GM18951 (cell line): Measurements from ENCODE around the gene ZNF14.
A peak's percentile ranks its signal among the peaks of the same experiment; 100 is the strongest.
"Not testable (repeated sequence)": the region's sequence is repeated elsewhere in the genome, so short reads cannot be mapped to it uniquely, and the experiment has no call there.

Experiments
- POLR2A ChIP-seq: IDR thresholded peaks from 4 replicates; pipeline ENCODE4 v1.6.1; 2011; ENCODE audit warnings: mild to moderate bottlenecking; ENCODE audit not compliant: insufficient read length, insufficient read depth; ENCODE audit errors: extremely low read depth
- in situ Hi-C: fragments of 300-500 bp; cut with MboI; formaldehyde crosslinking; loops from one replicate; pipeline ENCODE4 v1.12.0; 2022; ENCODE audit warnings: low sequenced_read_pairs, mixed read lengths, inconsistent platforms; ENCODE audit not compliant: unreplicated experiment

The ZNF14 gene

DNA sequence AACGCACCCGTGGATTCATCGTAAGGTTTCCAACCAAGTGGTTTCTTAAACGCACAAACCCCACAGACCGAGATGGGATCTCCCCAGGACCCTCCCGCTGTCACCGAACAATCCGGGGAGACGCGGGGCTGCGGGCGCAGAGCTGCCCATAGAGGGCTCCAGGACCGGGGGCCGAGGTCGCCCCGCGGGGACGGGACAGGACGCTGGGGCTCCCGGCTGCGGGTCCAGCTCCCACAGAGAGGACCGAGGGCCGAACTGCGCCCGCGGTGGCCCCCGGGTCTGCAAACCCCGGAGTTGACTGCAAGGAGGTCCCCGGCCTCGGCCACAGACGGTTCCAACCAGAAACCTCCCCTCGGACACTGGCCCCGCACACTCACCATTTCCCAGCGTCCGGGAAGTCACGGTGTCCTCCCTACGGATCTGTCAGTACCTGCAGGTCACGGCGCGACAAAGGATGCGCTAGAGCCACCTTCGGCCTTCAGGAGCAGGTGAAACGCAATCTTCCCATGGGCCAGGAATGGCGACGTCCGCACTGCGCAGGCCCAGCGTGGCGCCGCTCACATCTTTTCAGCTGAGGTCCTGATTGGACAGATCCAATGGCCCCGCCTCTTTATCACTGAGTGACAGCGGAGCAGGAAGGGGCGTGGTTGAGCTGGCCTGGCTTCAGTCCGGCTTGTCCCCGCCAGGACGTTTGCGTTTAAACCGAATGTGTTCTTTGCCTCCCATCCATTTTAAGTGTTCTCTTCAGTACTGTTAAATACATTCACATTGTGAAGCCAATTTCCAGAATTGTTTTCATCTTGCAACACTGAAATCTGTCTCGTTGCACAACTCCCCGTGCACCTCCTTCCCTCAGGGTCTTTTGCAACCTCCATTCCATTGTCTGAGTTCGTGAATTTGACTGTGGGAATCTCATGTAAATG, at the start of gene ZNF14:
Gene ZNF14 (minus strand): TSS at position 534 of the 923 bp plus-strand sequence. CDS start 154 bp downstream, at position 380.
- in situ Hi-C loops: no loop called here
- peak; percentile 88 for TF ChIP-seq POLR2A

DNA sequence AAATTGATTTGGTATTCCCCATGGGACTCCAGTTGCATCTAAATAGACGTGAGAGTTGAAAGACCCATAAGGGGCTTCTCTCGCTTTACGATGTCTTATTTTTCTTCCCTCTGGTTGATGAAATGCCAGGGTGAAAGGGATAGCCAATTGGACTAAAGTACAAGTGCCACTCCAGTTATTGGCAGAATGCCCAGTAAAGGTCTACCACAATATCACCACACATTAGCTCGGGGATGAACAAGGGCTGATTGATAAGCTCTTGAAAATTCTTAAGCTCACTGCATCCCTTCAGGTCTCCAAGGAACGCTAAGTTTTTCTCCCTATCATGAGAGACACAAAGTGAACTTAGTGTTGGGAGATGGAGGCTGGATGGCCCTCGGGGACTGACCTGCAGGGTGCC, 48.9 kb upstream of the ZNF14 start:
- in situ Hi-C loops: not testable (repeated sequence)

DNA sequence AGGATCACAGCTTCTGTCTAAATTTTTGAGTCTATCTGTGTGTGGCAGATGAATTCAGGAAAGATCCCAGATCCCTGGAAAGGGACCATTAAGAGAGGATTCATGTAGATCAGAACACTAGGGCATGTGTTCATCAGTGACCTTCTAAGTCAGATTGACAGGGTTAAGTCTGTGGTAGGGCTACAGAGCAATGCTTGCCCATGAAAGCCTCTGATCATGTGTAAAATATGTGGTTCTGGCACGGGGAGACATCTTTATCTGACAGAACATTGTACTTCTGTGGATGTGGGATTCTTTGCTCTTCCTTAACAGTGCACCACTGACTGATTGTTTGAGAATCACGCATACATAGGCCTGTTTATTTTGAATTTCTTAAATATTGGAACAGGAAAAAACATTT, 45.8 kb upstream of the ZNF14 start:
- no peak for TF ChIP-seq POLR2A
- in situ Hi-C loops: no loop called here

DNA sequence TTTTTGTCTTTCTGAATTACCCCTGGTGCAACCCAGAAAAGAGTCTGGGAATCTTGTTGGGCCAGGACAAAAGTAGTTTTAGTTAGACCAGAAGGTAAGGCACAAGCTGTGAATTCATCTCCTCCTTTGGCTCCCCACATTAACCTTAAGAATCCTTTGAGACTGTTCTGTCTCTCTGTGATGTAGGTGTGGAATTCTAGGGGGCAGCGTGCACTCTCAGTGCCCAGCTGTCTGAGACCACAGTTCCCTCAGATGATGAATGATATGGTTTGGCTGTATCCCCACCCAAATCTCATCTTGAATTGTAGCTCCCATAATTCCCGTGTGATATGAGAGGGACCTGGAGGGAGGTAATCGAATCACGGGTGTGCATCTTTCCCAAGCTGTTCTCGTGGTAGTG, 44.8 kb upstream of the ZNF14 start:
- TF ChIP-seq POLR2A: no peak
- in situ Hi-C loops: no loop called here

DNA sequence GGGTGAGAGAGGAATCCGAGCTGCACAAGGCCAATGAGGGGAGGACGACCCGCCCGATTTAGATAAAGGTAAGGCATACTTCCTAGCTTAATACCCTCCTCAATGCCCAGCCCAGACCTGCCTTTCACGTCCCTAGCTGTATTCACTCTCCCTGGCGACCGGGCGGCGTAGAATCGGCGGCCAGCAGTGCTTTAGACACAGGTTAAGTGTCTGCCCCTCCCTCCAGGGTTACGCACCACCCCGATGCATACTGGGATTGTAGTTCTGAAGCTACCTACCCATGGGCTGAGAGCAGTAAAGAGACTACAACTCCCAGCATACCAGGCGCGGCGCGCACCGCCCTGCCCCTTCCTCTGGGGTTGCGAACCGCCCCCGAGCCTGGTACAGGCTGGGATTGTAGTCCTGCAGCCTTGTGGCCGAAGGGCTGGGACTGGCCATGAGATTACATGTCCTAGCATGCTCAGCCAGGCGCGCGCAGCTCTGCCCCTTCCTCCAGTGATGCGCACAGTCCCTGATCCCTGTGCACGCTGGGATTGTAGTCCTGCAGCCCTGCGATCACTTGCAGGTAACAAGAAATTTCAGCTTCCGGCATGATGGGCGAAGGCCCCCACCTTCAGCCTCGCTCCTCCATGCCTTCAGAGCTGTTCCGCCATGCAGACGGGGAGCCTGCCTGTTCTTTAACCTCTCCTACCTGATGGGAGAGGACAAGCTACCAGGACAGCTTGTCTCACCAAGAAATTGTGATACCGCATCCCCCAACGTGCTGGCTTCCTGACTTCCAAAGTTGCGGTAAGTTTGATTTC, 43.5 kb upstream of the ZNF14 start:
- peak; percentile 76 for TF ChIP-seq POLR2A

DNA sequence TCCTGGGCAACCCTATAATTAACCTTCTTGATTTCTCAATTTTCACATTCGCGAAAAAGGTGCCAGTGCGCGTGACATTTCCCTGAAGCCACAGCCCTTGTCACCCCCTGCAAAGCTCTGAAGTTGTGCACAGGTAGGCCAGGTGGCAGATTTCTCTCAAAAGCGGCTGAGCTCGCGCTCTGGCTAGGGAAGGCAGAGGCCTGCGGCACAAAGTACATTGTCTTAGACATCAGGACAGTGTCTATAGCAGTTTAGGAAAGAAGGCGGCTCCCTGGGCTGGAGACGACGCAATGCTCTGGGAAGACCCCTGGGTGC, 42.9 kb upstream of the ZNF14 start:
- in situ Hi-C loops: no loop called here

More for the DNA sequence above, 43.5 kb upstream of the ZNF14 start:
- in situ Hi-C loops: no loop called here

DNA sequence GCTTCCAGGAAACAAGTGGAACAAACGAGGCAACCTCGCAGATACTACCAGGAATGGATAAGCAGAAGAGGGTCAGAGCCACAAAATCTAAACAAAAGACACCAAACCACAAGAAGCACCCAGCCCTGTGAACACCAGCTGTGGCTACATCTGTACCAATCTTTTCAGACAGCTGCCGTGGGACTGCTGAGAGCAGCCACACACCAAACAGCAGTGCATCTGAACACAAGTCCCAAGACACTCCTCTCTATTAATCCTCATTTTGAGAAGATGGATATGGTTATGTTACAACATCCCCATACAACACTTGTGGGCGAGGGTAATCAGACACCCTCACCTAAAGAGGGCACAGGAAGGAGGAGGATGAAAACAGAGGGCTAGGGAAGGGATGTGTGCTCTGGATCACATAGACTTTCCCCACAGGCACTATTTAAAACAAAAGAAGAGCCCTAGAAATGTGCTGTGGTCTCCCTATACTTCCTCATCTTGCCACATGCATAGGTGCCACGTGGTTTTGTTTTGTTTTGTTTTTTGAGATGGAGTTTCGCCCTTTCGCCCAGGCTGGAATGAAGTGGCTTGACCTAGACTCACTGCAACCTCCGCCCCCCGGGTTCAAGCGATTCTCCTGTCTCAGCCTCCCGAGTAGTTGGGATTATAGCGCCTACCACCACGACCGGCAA, 41.6 kb upstream of the ZNF14 start:
- TF ChIP-seq POLR2A: no peak
- in situ Hi-C loops: no loop called here

More for the DNA sequence above, 42.9 kb upstream of the ZNF14 start:
- TF ChIP-seq POLR2A: no peak

DNA sequence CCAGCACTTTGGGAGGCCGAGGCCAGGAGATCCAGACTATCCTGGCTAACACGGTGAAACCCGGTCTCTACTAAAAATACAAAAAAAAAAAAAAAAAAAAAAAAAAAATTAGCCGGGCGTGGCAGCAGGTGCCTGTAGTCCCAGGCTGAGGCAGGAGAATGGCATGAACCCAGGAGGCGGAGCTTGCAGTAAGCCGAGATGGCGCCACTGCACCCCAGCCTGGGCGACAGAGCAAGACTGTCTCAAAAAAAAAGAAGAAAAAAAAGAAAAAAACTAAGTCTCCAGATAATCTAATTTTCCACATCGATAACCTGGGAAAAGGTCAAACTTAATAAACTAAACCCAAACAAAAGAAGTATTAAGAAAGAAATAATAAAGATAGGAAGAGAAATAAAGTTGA, 39.1 kb upstream of the ZNF14 start:
- in situ Hi-C loops: not testable (repeated sequence)

DNA sequence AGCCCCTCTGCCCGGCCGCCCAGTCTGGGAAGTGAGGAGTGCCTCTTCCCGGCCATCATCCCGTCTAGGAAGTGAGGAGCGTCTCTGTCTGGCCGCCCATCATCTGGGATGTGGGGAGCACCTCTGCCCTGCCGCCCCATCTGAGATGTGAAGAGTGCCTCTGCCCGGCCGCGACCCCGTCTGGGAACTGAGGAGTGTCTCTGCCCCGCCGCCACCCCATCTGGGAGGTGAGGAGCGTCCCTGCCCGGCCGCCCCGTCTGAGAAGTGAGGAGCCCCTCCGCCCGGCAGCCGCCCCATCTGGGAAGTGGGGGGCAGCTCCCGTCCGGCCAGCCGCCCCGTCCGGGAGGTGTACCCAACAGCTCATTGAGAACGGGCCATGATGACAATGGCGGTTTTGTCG, 37.1 kb upstream of the ZNF14 start:
- in situ Hi-C loops: not testable (repeated sequence)

DNA sequence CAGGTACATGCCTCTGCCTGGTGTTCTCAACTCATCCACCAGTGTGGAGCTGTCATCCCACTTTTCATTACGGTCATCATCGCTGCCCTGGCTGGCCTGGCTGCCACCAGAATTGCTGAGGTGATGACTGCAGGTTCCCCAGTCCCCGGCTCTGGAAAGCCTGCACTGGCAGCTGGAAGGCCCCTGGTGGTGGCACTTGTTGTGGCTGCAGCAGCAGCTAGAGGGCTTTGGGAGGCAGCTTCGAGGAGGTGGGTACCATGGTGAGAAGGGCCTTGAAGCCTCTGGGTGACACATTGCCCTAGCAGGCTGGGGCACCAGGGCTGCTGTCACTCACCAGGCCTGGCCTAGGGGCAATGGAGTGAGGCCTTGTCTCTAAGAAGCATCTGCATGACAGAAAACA, 25.3 kb upstream of the ZNF14 start:
- no peak for TF ChIP-seq POLR2A
- in situ Hi-C loops: no loop called here

DNA sequence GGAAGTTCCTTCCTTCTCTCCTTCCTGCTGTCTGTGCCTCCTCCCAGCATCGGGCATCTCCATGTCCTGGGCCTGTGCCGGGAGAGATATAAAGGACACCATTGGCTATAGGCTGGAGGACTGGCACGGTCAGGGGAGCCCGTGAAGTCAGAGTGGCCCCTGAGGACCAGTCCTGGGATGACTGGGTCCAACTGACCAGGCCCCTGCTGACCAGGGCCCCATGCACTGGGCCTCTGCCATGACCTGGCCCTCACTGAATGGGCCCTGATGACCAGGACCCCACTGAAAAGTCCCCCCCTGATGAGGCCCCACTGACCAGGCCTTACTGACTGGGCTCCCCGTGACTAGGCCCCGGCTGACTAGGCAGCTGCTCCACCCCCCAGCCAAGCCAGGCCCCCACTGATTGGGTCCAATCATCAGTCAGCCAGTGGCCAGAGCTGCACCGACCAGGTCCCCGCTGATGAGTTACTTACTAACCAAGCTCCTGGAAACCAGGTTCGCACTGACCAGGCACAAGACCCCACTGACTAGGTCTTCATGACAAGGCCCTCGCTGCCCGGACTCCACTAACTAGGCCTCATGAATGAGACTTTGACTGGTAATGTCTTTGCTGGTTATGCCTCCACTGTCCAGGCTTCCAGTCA, 20.0 kb upstream of the ZNF14 start:
- in situ Hi-C loops: no loop called here
- TF ChIP-seq POLR2A: no peak

DNA sequence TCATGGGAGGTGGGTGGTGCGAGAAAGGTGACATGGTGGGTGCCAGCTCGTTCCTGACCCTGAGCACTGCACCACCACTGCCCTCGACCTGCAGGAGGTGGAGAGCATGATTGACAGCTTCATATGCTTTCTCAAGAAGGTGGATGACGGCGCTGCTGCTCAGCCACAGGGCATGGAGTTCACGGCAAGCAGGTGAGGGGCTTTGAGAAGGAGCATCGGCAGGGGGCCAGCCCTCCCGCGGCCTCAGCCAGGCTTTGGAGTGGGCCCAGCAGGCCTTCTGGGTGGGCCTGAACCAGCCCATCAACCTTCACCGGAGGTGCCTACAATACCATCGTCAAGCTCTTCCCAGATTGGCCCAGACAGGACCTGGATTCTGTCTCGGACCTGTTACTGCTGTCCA, 18.9 kb upstream of the ZNF14 start:
- in situ Hi-C loops: no loop called here

DNA sequence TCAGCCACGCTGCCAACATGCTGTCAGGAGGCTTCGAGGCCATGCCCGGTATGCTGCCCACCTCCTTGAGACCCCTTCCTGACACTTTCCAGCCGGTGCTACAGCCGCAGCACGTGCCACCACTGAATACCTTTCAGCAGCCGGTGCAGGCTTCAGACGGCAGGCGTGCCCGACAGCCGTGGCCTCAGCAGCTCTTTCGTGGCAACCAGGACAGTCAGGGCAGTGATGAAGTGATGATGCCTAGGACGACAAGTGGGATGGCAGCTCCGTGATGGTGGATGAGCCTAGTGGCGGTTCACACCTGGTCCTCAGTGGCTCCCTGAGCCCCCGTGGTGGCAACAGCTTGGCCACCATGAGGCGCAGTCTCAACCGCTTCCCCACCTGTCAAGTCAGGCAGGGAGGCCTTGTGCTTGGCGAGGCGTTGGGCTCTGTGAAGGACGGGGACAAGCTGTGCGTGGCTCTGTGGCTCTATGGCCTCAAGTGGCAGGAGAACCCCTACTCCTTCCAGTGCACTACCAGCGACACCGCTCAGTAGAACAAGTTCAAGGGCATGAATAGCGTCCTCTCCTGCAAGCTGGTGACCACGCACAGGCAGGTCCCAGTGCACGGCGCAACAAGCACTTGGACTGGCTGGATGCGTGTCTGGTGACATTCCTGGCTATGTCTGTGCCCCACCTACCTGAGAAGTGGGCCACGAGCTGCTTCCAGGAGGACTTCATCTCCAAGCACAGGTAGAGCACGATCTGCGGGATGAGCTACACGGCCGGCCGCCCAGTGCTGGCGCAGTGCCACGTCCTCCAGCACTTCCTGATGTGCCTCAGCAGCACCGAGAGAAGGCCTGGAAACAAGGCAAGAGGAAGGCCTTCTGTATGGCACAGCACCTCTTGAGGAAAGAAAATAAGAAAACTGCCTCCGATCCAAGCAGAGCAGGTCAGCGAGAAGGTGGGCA, 18.2 kb upstream of the ZNF14 start:
- in situ Hi-C loops: no loop called here
- TF ChIP-seq POLR2A: no peak

More for the DNA sequence above, 18.9 kb upstream of the ZNF14 start:
- no peak for TF ChIP-seq POLR2A
